H9 (cell line): ENCODE measurements around the gene ATG4D. TPM values are rescaled to one million over a fixed set of nuclear protein-coding genes. Genes with fewer than 3 reads are reported as not detected.

Experiments
- DNase-seq: peaks from one replicate; pipeline ENCODE4 v3.0.0-alpha.2; 2017
- H2AFZ ChIP-seq: one replicate; pipeline ENCODE4 v1.6.1; 2013; ENCODE audit warnings: mild to moderate bottlenecking, low read length, control low read depth, moderate library complexity
- H2AK5ac ChIP-seq: 2 replicates; pipeline ENCODE4 v1.6.1; 2013; ENCODE audit warnings: low read length, control low read depth, mixed read lengths; ENCODE audit not compliant: insufficient read length
- H2BK120ac ChIP-seq: one replicate; pipeline ENCODE4 v1.6.1; 2013; ENCODE audit warnings: low read depth, mild to moderate bottlenecking, low read length, control low read depth, inconsistent platforms; ENCODE audit not compliant: poor library complexity, severe bottlenecking
- H2BK12ac ChIP-seq: 2 replicates; pipeline ENCODE4 v1.6.1; 2013; ENCODE audit warnings: low read length, control low read depth, mixed read lengths, low read depth; ENCODE audit not compliant: insufficient read length
- H2BK15ac ChIP-seq: 2 replicates; pipeline ENCODE4 v1.6.1; 2013; ENCODE audit warnings: low read depth, low read length, control low read depth
- H2BK20ac ChIP-seq: one replicate; pipeline ENCODE4 v1.6.1; 2013; ENCODE audit warnings: low read depth, mild to moderate bottlenecking, low read length, control low read depth, inconsistent platforms; ENCODE audit not compliant: poor library complexity, severe bottlenecking
- H2BK5ac ChIP-seq: 2 replicates; pipeline ENCODE4 v1.6.1; 2013; ENCODE audit warnings: low read length, control low read depth, mixed read lengths; ENCODE audit not compliant: insufficient read length
- H3K14ac ChIP-seq: 2 replicates; pipeline ENCODE4 v1.6.1; 2013; ENCODE audit warnings: low read length, control low read depth; ENCODE audit not compliant: insufficient read depth
- H3K18ac ChIP-seq: 2 replicates; pipeline ENCODE4 v1.6.1; 2013; ENCODE audit warnings: low read depth, mild to moderate bottlenecking, mixed read lengths, low read length, control low read depth; ENCODE audit not compliant: insufficient read length
- H3K23ac ChIP-seq: 2 replicates; pipeline ENCODE4 v1.6.1; 2013; ENCODE audit warnings: low read length, control low read depth, mixed read lengths, low read depth; ENCODE audit not compliant: insufficient read length
- H3K23me2 ChIP-seq: 2 replicates; pipeline ENCODE4 v1.6.1; 2013; ENCODE audit warnings: low read depth, mild to moderate bottlenecking, mixed read lengths, low read length, control low read depth; ENCODE audit not compliant: insufficient read length, poor library complexity, severe bottlenecking
- H3K27ac ChIP-seq: 2 replicates; pipeline ENCODE4 v1.5.1; 2013; ENCODE audit warnings: low read length, control low read depth, mixed read lengths, low read depth; ENCODE audit not compliant: insufficient read length
- H3K27me3 ChIP-seq: 2 replicates; pipeline ENCODE4 v1.6.1; 2013; ENCODE audit warnings: low read length, control low read depth, inconsistent platforms; ENCODE audit not compliant: insufficient read depth
- H3K4ac ChIP-seq: 2 replicates; pipeline ENCODE4 v1.6.1; 2013; ENCODE audit warnings: low read depth, mild to moderate bottlenecking, control low read depth, inconsistent platforms, low read length, moderate library complexity
- H3K4me1 ChIP-seq: 2 replicates; pipeline ENCODE4 v1.6.1; 2013; ENCODE audit warnings: low read length, control low read depth, inconsistent platforms; ENCODE audit not compliant: insufficient read depth
- H3K4me2 ChIP-seq: 2 replicates; pipeline ENCODE4 v1.6.1; 2013; ENCODE audit warnings: low read length, control low read depth, mixed read lengths; ENCODE audit not compliant: insufficient read length, insufficient read depth
- H3K56ac ChIP-seq: 2 replicates; pipeline ENCODE4 v1.6.1; 2013; ENCODE audit warnings: low read depth, mild to moderate bottlenecking, mixed read lengths, low read length, control low read depth; ENCODE audit not compliant: insufficient read length
- H3K79me1 ChIP-seq: 2 replicates; pipeline ENCODE4 v1.6.1; 2013; ENCODE audit warnings: low read depth, mild to moderate bottlenecking, moderate library complexity, low read length, control low read depth, inconsistent platforms; ENCODE audit not compliant: insufficient read depth, poor library complexity, severe bottlenecking
- H3K79me2 ChIP-seq: 2 replicates; pipeline ENCODE4 v1.6.1; 2013; ENCODE audit warnings: low read length, control low read depth, inconsistent platforms; ENCODE audit not compliant: insufficient read depth
- H3K9ac ChIP-seq: 2 replicates; pipeline ENCODE4 v1.6.1; 2013; ENCODE audit warnings: low read length, control low read depth, mixed read lengths; ENCODE audit not compliant: insufficient read length; ENCODE audit errors: extremely low read depth
- H3K9me3 ChIP-seq: one replicate; pipeline ENCODE4 v1.6.1; 2013; ENCODE audit warnings: low read depth, low read length, inconsistent platforms; ENCODE audit not compliant: control insufficient read depth
- H3T11ph ChIP-seq: one replicate; pipeline ENCODE4 v1.6.1; 2013; ENCODE audit warnings: mild to moderate bottlenecking, low read length, control low read depth, inconsistent platforms
- H4K20me1 ChIP-seq: one replicate; pipeline ENCODE4 v1.6.1; 2013; ENCODE audit not compliant: control insufficient read depth, insufficient read length, insufficient read depth
- H4K5ac ChIP-seq: 2 replicates; pipeline ENCODE4 v1.6.1; 2013; ENCODE audit warnings: low read depth, mild to moderate bottlenecking, mixed read lengths, low read length, control low read depth; ENCODE audit not compliant: insufficient read length
- H4K8ac ChIP-seq: replicated peaks from 2 replicates; pipeline ENCODE4 v1.6.1; 2013; ENCODE audit warnings: low read length, control low read depth, mixed read lengths, low read depth; ENCODE audit not compliant: insufficient read length
- H4K91ac ChIP-seq: 2 replicates; pipeline ENCODE4 v1.6.1; 2013; ENCODE audit warnings: low read depth, mild to moderate bottlenecking, moderate library complexity, mixed read lengths, low read length, control low read depth; ENCODE audit not compliant: insufficient read length
- H3K27ac Mint-ChIP-seq, 3 experiments: 2 replicates in 2 of 3; 3 replicates in 1 of 3; pipeline ENCODE4 v1.8.0; 2020 to 2021; ENCODE audit warnings: mixed read lengths in 3 of 3, mild to moderate bottlenecking in 1 of 3, moderate library complexity in 1 of 3
- H3K27me3 Mint-ChIP-seq: 2 replicates; pipeline ENCODE4 v1.8.0; 2021; ENCODE audit warnings: low read depth, mild to moderate bottlenecking, moderate library complexity, mixed read lengths
- H3K36me3 Mint-ChIP-seq, 3 experiments: 2 replicates in 2 of 3; 3 replicates in 1 of 3; pipeline ENCODE4 v1.8.0; 2020 to 2021; ENCODE audit warnings: low read depth in 3 of 3, mixed read lengths in 3 of 3; ENCODE audit not compliant: insufficient read depth in 1 of 3
- H3K4me1 Mint-ChIP-seq, 2 experiments: 2 replicates each; pipeline ENCODE4 v1.8.0; 2020; ENCODE audit warnings: mixed read lengths in 2 of 2
- H3K4me3 Mint-ChIP-seq, 2 experiments: 2 replicates in 1 of 2; 3 replicates in 1 of 2; pipeline ENCODE4 v1.8.0; 2020 to 2021; ENCODE audit warnings: mild to moderate bottlenecking in 2 of 2, mixed read lengths in 2 of 2, moderate library complexity in 1 of 2
- H3K9me3 Mint-ChIP-seq, 2 experiments: 2 replicates in 1 of 2; 3 replicates in 1 of 2; pipeline ENCODE4 v1.8.0; 2020; ENCODE audit warnings: mild to moderate bottlenecking in 2 of 2, mixed read lengths in 2 of 2, moderate library complexity in 1 of 2
- WGBS: extraction: QIAGEN DNeasy Blood & Tissue Kit; methylation state at CpG from one replicate; pipeline ENCODE4 v1.1.7; 2013; ENCODE audit warnings: missing lambda C conversion rate, low lambda C conversion rate, mixed read lengths; ENCODE audit not compliant: insufficient read length; ENCODE audit errors: extremely low coverage; 5-methylcytosine and 5-hydroxymethylcytosine counted together
- total RNA-seq: library from RNA; stranded (reverse); gene quantifications from 2 replicates; pipeline ENCODE4 v1.2.1, GENCODE V29; 2021
- TF ChIP-seq, protein P1 (sequence below): fragments of 200-600 bp; sonication (generic); conservative IDR thresholded peaks from 3 replicates; pipeline ENCODE4 v1.8.0; 2021; ENCODE audit warnings: antibody characterized with exemption, mild to moderate bottlenecking

ATG4D gene
- total RNA-seq, 1 experiment from 2014 or later: 55.8 TPM

- H2BK5ac ChIP-seq: no peak within 1 kb of the TSS
- H3K79me1 ChIP-seq: peaks cover 2% of the 10 kb centered on the region
- peak within 1 kb of the TSS; percentile 98 for H3K14ac ChIP-seq
- H4K20me1 ChIP-seq: no peaks in the 10 kb centered on the region
- no peak within 1 kb of the TSS for H3T11ph ChIP-seq
- Mint-ChIP-seq H3K27ac (peak within 1 kb of the TSS; percentile 64 to 95 (median 92); a peak in 6 of 7 replicates), H3K9me3 (no peaks in the 10 kb centered on the region), H3K4me3 (peak within 1 kb of the TSS; percentile 74 to 88), H3K27me3 (peaks cover 3% of the 10 kb centered on the region), H3K4me1 (peaks cover 18 to 30% of the 10 kb centered on the region in 2 experiments), H3K36me3 (peaks cover 13 to 26% (median 23%) of the 10 kb centered on the region in 3 experiments)
- DNase-seq: peak; percentile 55
- H4K91ac ChIP-seq: peak within 1 kb of the TSS; percentile 96
- no peak within 1 kb of the TSS for H2BK20ac ChIP-seq
- H3K4ac ChIP-seq: peak within 1 kb of the TSS; percentile 12; the same call in 1 of the 2 replicates
- H3K18ac ChIP-seq: peak within 1 kb of the TSS; percentile 97
- no CpG with 5 or more reads among the region's 73 CpGs for WGBS
- H4K8ac ChIP-seq: no peak within 1 kb of the TSS
- TF ChIP-seq, protein P1, sequence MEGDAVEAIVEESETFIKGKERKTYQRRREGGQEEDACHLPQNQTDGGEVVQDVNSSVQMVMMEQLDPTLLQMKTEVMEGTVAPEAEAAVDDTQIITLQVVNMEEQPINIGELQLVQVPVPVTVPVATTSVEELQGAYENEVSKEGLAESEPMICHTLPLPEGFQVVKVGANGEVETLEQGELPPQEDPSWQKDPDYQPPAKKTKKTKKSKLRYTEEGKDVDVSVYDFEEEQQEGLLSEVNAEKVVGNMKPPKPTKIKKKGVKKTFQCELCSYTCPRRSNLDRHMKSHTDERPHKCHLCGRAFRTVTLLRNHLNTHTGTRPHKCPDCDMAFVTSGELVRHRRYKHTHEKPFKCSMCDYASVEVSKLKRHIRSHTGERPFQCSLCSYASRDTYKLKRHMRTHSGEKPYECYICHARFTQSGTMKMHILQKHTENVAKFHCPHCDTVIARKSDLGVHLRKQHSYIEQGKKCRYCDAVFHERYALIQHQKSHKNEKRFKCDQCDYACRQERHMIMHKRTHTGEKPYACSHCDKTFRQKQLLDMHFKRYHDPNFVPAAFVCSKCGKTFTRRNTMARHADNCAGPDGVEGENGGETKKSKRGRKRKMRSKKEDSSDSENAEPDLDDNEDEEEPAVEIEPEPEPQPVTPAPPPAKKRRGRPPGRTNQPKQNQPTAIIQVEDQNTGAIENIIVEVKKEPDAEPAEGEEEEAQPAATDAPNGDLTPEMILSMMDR: no peak
- H2BK120ac ChIP-seq: peak within 1 kb of the TSS; percentile 95
- no peaks in the 10 kb centered on the region for H3K27me3 ChIP-seq
- H3K79me2 ChIP-seq: peaks cover 15% of the 10 kb centered on the region; the same call in 1 of the 2 replicates
- peaks cover 2% of the 10 kb centered on the region; the same call in 1 of the 2 replicates for H3K4me1 ChIP-seq
- no peak within 1 kb of the TSS for H3K56ac ChIP-seq
- H3K23ac ChIP-seq: no peak within 1 kb of the TSS
- H3K27ac ChIP-seq: no peak within 1 kb of the TSS
- H3K23me2 ChIP-seq: peaks cover 7% of the 10 kb centered on the region
- H3K9ac ChIP-seq: peak within 1 kb of the TSS; percentile 71
- no peak within 1 kb of the TSS for H2AFZ ChIP-seq
- peak within 1 kb of the TSS; percentile 91 for H3K4me2 ChIP-seq
- no peak within 1 kb of the TSS for H2AK5ac ChIP-seq
- H3K9me3 ChIP-seq: no peaks in the 10 kb centered on the region
- H2BK12ac ChIP-seq: peak within 1 kb of the TSS; percentile 30
- H2BK15ac ChIP-seq: no peak within 1 kb of the TSS
- no peak within 1 kb of the TSS for H4K5ac ChIP-seq
These were observed 40.5 kb upstream of the ATG4D start, which contains the start of gene KEAP1 for GRCh38 chr19:10503002-10503789. Gene KEAP1, minus strand, starts transcription at chr19:10503356. Its CDS starts 3,323 bp downstream, at chr19:10500033.
